Osteoblast (primary cell): ENCODE data around the gene ZNF106. TPM values are rescaled to one million over a fixed set of nuclear protein-coding genes. Genes with fewer than 3 reads are reported as not detected.

ENCODE experiments used
- DNase-seq: peaks from one replicate; pipeline ENCODE4 v3.0.0; 2011; ENCODE audit warnings: low spot score, mixed read lengths; ENCODE audit not compliant: insufficient read length; ENCODE audit errors: missing footprints
- H2AFZ ChIP-seq: 2 replicates; pipeline ENCODE4 v1.6.0; 2011; ENCODE audit warnings: mild to moderate bottlenecking, low read length
- H3K27ac ChIP-seq: 2 replicates; pipeline ENCODE4 v1.5.1; 2011; ENCODE audit warnings: mild to moderate bottlenecking, low read depth, low read length, moderate library complexity
- H3K27me3 ChIP-seq: 2 replicates; pipeline ENCODE4 v1.6.0; 2012; ENCODE audit warnings: mild to moderate bottlenecking, control low read depth, inconsistent platforms, low read length, moderate library complexity; ENCODE audit not compliant: insufficient read depth
- H3K36me3 ChIP-seq: 2 replicates; pipeline ENCODE4 v1.5.1; 2011; ENCODE audit warnings: mild to moderate bottlenecking, low read length, control low read depth, moderate library complexity; ENCODE audit not compliant: insufficient read depth
- H3K4me1 ChIP-seq: 2 replicates; pipeline ENCODE4 v1.5.1; 2011; ENCODE audit warnings: mild to moderate bottlenecking, low read length, control low read depth, moderate library complexity; ENCODE audit not compliant: insufficient read depth
- H3K4me2 ChIP-seq: 2 replicates; pipeline ENCODE4 v1.6.0; 2011; ENCODE audit warnings: mild to moderate bottlenecking, low read length; ENCODE audit not compliant: insufficient read depth
- H3K4me3 ChIP-seq: fragments of 200-600 bp; sonication (generic); 3 replicates; pipeline ENCODE4 v1.5.1; 2012; ENCODE audit warnings: mild to moderate bottlenecking, low read length, inconsistent platforms; ENCODE audit not compliant: insufficient read depth
- H3K79me2 ChIP-seq: 2 replicates; pipeline ENCODE4 v1.6.0; 2012; ENCODE audit warnings: mild to moderate bottlenecking, low read length, control low read depth, inconsistent platforms; ENCODE audit not compliant: insufficient read depth
- H3K9me3 ChIP-seq: 2 replicates; pipeline ENCODE4 v1.5.1; 2011; ENCODE audit warnings: low read depth, low read length, control low read depth
- H4K20me1 ChIP-seq: 2 replicates; pipeline ENCODE4 v1.6.0; 2012; ENCODE audit warnings: mild to moderate bottlenecking, low read length, control low read depth; ENCODE audit not compliant: insufficient read depth
- total RNA-seq: library from RNA; depleted of rRNA; stranded (reverse); fragments of >200 nt; gene quantifications from 2 replicates; pipeline ENCODE4 v1.2.3, GENCODE V29; 2012
- TF ChIP-seq, protein P1 (sequence below): IDR thresholded peaks from 2 replicates; pipeline ENCODE4 v1.5.1; 2011; ENCODE audit warnings: mild to moderate bottlenecking, low read depth, low read length, moderate library complexity; ENCODE audit errors: extremely low read depth

ZNF106 gene
- total RNA-seq, 1 donor: 89.0 TPM

DNA sequence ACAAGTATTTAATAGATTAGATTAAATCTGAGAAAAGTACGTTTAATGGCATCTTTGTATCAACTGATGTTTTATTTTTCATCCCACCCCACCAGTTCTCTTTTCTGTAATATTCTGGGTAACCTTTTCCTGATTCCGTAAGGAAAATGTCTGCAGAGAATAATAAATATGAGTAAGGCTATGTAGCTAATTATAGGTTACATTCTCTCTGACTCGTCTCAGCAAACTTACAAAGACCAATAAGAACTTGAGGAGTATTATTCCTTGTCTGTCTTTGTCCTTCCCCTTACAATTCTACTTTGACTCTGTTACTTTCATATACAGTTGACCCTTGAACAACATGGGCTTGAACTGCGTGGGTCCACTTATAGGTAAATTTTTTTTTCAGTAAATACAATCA lies 16.6 kb upstream of the ZNF106 start:
- no peak for DNase-seq
- Histone ChIP-seq H3K36me3 (no peaks in the 10 kb centered on the region), H2AFZ (no peak overlapping the region), H3K4me2 (no peak overlapping the region), H4K20me1 (no peaks in the 10 kb centered on the region), H3K4me1 (peaks cover 25% of the 10 kb centered on the region), H3K4me3 (no peak overlapping the region), H3K27me3 (no peaks in the 10 kb centered on the region), H3K79me2 (peaks cover 61% of the 10 kb centered on the region), H3K27ac (no peak overlapping the region), H3K9me3 (no peaks in the 10 kb centered on the region)
- TF ChIP-seq, protein P1, sequence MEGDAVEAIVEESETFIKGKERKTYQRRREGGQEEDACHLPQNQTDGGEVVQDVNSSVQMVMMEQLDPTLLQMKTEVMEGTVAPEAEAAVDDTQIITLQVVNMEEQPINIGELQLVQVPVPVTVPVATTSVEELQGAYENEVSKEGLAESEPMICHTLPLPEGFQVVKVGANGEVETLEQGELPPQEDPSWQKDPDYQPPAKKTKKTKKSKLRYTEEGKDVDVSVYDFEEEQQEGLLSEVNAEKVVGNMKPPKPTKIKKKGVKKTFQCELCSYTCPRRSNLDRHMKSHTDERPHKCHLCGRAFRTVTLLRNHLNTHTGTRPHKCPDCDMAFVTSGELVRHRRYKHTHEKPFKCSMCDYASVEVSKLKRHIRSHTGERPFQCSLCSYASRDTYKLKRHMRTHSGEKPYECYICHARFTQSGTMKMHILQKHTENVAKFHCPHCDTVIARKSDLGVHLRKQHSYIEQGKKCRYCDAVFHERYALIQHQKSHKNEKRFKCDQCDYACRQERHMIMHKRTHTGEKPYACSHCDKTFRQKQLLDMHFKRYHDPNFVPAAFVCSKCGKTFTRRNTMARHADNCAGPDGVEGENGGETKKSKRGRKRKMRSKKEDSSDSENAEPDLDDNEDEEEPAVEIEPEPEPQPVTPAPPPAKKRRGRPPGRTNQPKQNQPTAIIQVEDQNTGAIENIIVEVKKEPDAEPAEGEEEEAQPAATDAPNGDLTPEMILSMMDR: no peak

DNA sequence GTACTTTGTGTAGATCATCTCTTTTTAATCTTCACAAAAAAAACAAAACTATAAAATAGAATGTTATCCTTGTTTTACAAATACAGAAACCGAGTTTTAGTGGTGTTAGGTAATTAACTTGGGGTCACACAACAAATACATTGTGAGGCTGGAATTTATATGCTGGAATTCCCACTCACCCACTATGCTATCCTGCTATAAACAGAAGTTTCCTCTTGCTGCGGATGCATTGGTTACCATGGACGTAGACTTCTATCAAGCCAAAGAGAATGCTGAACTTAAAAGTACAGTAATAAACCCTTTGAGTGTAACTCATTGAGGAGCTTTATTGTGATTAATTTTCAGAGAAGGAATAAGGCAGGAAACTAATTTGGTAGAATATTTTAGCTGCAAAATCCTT lies 13.7 kb upstream of the ZNF106 start:
- Histone ChIP-seq H3K27me3 (no peaks in the 10 kb centered on the region), H2AFZ (no peak overlapping the region), H3K9me3 (no peaks in the 10 kb centered on the region), H3K79me2 (peaks cover 75% of the 10 kb centered on the region), H3K4me3 (no peak overlapping the region), H4K20me1 (peaks cover 8% of the 10 kb centered on the region), H3K4me2 (peak overlapping the region; percentile 37), H3K27ac (peak overlapping the region; percentile 36), H3K36me3 (peaks cover 5% of the 10 kb centered on the region), H3K4me1 (peaks cover 15% of the 10 kb centered on the region)
- TF ChIP-seq, protein P1: no peak
- no peak for DNase-seq

DNA sequence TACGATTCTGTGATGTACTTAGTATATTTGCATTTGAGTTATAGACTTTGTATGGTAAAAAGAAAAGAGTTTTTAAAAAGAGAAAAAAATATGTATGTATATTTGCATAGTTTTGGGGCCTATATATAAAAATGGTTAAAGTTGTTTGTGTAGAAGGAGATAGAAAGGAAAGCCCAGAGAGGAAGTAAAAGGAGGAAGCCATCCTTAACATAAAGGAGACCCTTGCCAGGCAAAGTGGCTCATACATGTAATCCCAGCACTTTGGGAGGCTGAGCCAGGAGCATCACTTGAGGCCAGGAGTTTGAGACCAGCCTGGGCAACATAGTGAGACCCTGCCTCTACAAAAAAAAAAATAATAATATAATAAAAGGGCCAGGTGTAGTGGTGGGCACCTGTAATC lies 12.9 kb upstream of the ZNF106 start:
- H3K4me2 ChIP-seq: no peak overlapping the region
- TF ChIP-seq, protein P1: no peak
- H3K36me3 ChIP-seq: peaks cover 5% of the 10 kb centered on the region
- no peak overlapping the region for H3K4me3 ChIP-seq
- H3K9me3 ChIP-seq: no peaks in the 10 kb centered on the region
- peaks cover 72% of the 10 kb centered on the region for H3K79me2 ChIP-seq
- H2AFZ ChIP-seq: no peak overlapping the region
- no peak overlapping the region for H3K27ac ChIP-seq
- no peaks in the 10 kb centered on the region for H3K27me3 ChIP-seq
- no peak for DNase-seq
- peaks cover 8% of the 10 kb centered on the region for H4K20me1 ChIP-seq
- peaks cover 21% of the 10 kb centered on the region for H3K4me1 ChIP-seq

DNA sequence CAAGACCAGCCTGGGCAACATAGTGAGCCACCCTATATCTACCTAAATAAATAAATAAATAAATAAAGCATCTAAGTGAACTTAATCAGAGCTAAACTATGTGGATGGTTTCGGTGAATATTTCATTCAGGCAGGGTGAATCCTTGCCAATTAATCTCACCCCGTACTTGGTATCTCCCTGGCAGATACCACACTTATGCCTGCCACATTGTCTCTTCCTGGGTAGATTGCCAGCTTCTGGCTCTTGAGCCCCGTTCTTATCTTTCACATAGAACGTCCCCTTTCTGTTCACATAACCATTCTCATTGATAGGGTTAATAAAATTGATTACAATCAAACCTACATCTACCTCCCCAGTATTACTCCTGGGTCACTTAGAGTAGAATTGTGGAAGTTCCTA lies 11.5 kb upstream of the ZNF106 start:
- no peak overlapping the region for H3K27ac ChIP-seq
- no peak for DNase-seq
- no peaks in the 10 kb centered on the region for H3K9me3 ChIP-seq
- H3K4me2 ChIP-seq: no peak overlapping the region
- TF ChIP-seq, protein P1: no peak
- H3K36me3 ChIP-seq: peaks cover 5% of the 10 kb centered on the region
- no peaks in the 10 kb centered on the region for H3K27me3 ChIP-seq
- no peak overlapping the region for H2AFZ ChIP-seq
- H3K79me2 ChIP-seq: peaks cover 72% of the 10 kb centered on the region
- peaks cover 21% of the 10 kb centered on the region for H3K4me1 ChIP-seq
- H3K4me3 ChIP-seq: no peak overlapping the region
- H4K20me1 ChIP-seq: peaks cover 8% of the 10 kb centered on the region
